HG03442 (cell line): ENCODE measurements around the gene TUG1.

ENCODE experiments used
- ATAC-seq: cut with Tn5 transposase; IDR thresholded peaks from one replicate; pipeline ENCODE4 v1.9.1; 2021; ENCODE audit warnings: mild to moderate bottlenecking, moderate library complexity; ENCODE audit not compliant: unreplicated experiment

Gene TUG1

GRCh38 chr22:30996462-30996861 is 27.4 kb downstream of the TUG1 start:
- ATAC-seq = no peak

- ATAC-seq = no peak
Measured at GRCh38 chr22:30998329-30998728, 29.3 kb downstream of the TUG1 start.

- no peak for ATAC-seq
Measured at GRCh38 chr22:31001124-31001770, 32.2 kb downstream of the TUG1 start.

- no peak for ATAC-seq
Measured at GRCh38 chr22:31005535-31005934, 36.5 kb downstream of the TUG1 start.

GRCh38 chr22:31019191-31019930 is 50.3 kb downstream of the TUG1 start:
- ATAC-seq = no peak

- no peak for ATAC-seq
Measured at GRCh38 chr22:31020334-31020733, 51.3 kb downstream of the TUG1 start.

- ATAC-seq = no peak
Measured at GRCh38 chr22:31022516-31022915, 53.5 kb downstream of the TUG1 start.
